Measurements from ENCODE around the gene ARMCX4. TPM values are rescaled to one million over a fixed set of nuclear protein-coding genes. Genes with fewer than 3 reads are reported as not detected.

ARMCX4 gene
- total and polyA plus RNA-seq, 2 of the 8 experiments (the other 6 are each of a cell fraction or from before 2014, with no cell fraction given) = 3.7 to 14.5 TPM

DNA sequence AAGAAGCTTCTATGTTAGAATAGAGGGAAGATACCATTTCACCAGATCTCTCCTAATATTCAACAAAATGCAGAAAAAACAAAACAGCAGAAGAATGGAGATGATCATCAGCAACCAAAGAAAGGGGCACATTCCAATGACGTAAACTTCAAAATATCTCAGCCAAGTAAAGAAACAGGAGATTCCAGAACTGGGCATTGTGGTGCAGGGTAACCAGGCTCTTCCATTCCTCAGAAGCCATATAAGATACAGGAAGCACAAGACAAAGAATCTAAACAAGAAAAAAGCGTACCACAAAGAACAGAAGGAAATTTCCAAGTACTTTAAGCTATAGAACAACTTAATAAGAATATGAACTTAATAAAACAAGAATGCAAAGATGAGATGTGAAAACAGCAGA is 6.9 kb upstream of the ARMCX4 start:
- H3K27ac ChIP-seq (ENCODE audit: low read depth, low read length) = no peak overlapping the region
- H3K56ac ChIP-seq (replicated peaks; ENCODE audit: insufficient read length, low read depth, low read length) = no peak overlapping the region
- H3K4me2 ChIP-seq (ENCODE audit: insufficient read depth in 1 of 2, low read depth in 2 of 2, low read length in 2 of 2) = no peak overlapping the region
- H4K8ac ChIP-seq (ENCODE audit: extremely low read depth, insufficient read depth, low read length) = no peak overlapping the region
- H3K4me3 ChIP-seq (ENCODE audit: extremely low read depth in 1 of 4, insufficient read depth in 2 of 4, low read depth in 3 of 4, low read length in 4 of 4) = no peak overlapping the region
- H2AFZ ChIP-seq (ENCODE audit: low read length) = no peak overlapping the region
- no peak overlapping the region for H2BK120ac ChIP-seq (replicated peaks; ENCODE audit: low read depth, low read length)
- no peaks in the 10 kb centered on the region for H3K4me1 ChIP-seq (replicated peaks in 1 of 4; ENCODE audit: control insufficient read depth in 3 of 4, insufficient read depth in 4 of 4, low read length in 3 of 4)
- no peaks in the 10 kb centered on the region for H3K79me1 ChIP-seq (ENCODE audit: low read depth, low read length)
- ChIA-PET CTCF (ENCODE audit: partially characterized antibody) (no interaction called here), POLR2A (ENCODE audit: partially characterized antibody) (interaction anchor here (0.6 kb wide), 1 partner anchor 364 kb away, joined by 3 read pairs; no protein-coding TSS in a partner anchor)
- H2AK5ac ChIP-seq (ENCODE audit: low read depth, low read length) = no peak overlapping the region
- no peak overlapping the region for H4K5ac ChIP-seq (ENCODE audit: insufficient read length, low read depth, low read length)
- DNase-seq (ENCODE audit: low read depth in 1 of 2, low spot score in 2 of 2) = no peak
- no peak overlapping the region for H3K23ac ChIP-seq (ENCODE audit: insufficient read length)
- no peaks in the 10 kb centered on the region for H3K79me2 ChIP-seq (ENCODE audit: control insufficient read depth in 1 of 2, insufficient read depth in 2 of 2, low read length in 2 of 2)
- H4K20me1 ChIP-seq (replicated peaks in 1 of 2; ENCODE audit: control insufficient read depth in 1 of 2, insufficient read depth in 2 of 2, low read length in 2 of 2) = no peaks in the 10 kb centered on the region
- TF ChIP-seq RXRA (IDR thresholded peaks at IDR 0.05; ENCODE audit: insufficient read depth, low read depth, low read length) (no peak), HDAC2 (IDR thresholded peaks at IDR 0.05; ENCODE audit: borderline replicate concordance in 1 of 2, low read depth in 2 of 2, low read length in 2 of 2) (no peak), RFX5 (IDR thresholded peaks at IDR 0.05; ENCODE audit: borderline replicate concordance, low read depth, low read length) (no peak), NRF1 (IDR thresholded peaks at IDR 0.05; ENCODE audit: low read depth, low read length) (no peak), CBX5 (IDR thresholded peaks at IDR 0.05; ENCODE audit: low read depth, low read length) (no peak), E2F6 (IDR thresholded peaks at IDR 0.05) (no peak), KDM4A (IDR thresholded peaks at IDR 0.05; ENCODE audit: low read depth, low read length, severe bottlenecking) (no peak), SIN3A (conservative IDR thresholded peaks at IDR 0.05 in 1 of 2, IDR thresholded peaks at IDR 0.05 in 1 of 2; ENCODE audit: low read depth in 1 of 2, low read length in 2 of 2) (no peak), RAD21 (IDR thresholded peaks at IDR 0.05 in 1 of 2, conservative IDR thresholded peaks at IDR 0.05 in 1 of 2; ENCODE audit: low read depth in 2 of 2, low read length in 2 of 2) (no peak)
- H2BK5ac ChIP-seq (ENCODE audit: low read depth, low read length) = no peak overlapping the region
- H3K4ac ChIP-seq (replicated peaks; ENCODE audit: insufficient read length, low read depth, low read length) = no peak overlapping the region
- H2BK12ac ChIP-seq (ENCODE audit: low read depth, low read length) = no peak overlapping the region
- H4K91ac ChIP-seq (replicated peaks; ENCODE audit: insufficient read length, low read length) = no peak overlapping the region
- no peak overlapping the region for H2BK15ac ChIP-seq (ENCODE audit: low read length)
- no peaks in the 10 kb centered on the region for H3K27me3 ChIP-seq (replicated peaks in 1 of 4; ENCODE audit: control insufficient read depth in 3 of 4, extremely low read depth in 1 of 4, insufficient read depth in 3 of 4, low read length in 3 of 4)
- WGBS, 2 experiments (ENCODE audit: extremely low coverage in 1 of 2, insufficient coverage in 1 of 2, insufficient read length in 1 of 2, insufficient replicate concordance in 2 of 2, low coverage in 1 of 2, low lambda C conversion rate in 2 of 2, missing lambda C conversion rate in 1 of 2) = 88% methylated on average over 2 of the region's 2 CpGs; no CpG with 5 or more reads in 1 of the 2 experiments
- H3K14ac ChIP-seq (ENCODE audit: insufficient read length) = no peak overlapping the region
- FAIRE-seq = peak; percentile 24
- no peaks in the 10 kb centered on the region for H3K9me3 ChIP-seq (ENCODE audit: insufficient read depth in 2 of 2, low read depth in 1 of 2, low read length in 1 of 2)
- no peaks in the 10 kb centered on the region for H3K36me3 ChIP-seq (ENCODE audit: control insufficient read depth in 2 of 4, insufficient read depth in 4 of 4, low read length in 3 of 4)
- H3K9ac ChIP-seq (replicated peaks in 1 of 4; ENCODE audit: extremely low read depth in 1 of 4, low read depth in 3 of 4, low read length in 3 of 4) = no peak overlapping the region
- H3K23me2 ChIP-seq (ENCODE audit: low read depth, low read length) = no peaks in the 10 kb centered on the region
- no peak overlapping the region for H2BK20ac ChIP-seq (ENCODE audit: low read length)
- no peak overlapping the region for H3K18ac ChIP-seq (ENCODE audit: extremely low read depth, low read length)

All from H1 (cell line).